Panc1 (cell line): Measurements from ENCODE around the gene GCH1. TPM values are rescaled to one million over a fixed set of nuclear protein-coding genes. Genes with fewer than 3 reads are reported as not detected.

ENCODE experiments used
- ATAC-seq: fragments of 200-7000 bp; cut with Tn5 transposase; 2 replicates; pipeline ENCODE4 v1.9.1; 2020; ENCODE audit warnings: mild to moderate bottlenecking, moderate library complexity
- BruUV-seq: library from RNA; stranded (reverse); fragments of 400-500 nt; replicated peaks from 2 replicates; lab custom pipeline; 2021; lab: Mats Ljungman, UMichigan
- CTCF ChIA-PET: fragments of 300-600 bp; sonication (Branson Sonifier 250); formaldehyde crosslinking; loops from one replicate; lab custom pipeline; 2022; ENCODE audit warnings: antibody characterized with exemption; lab: Charles Lee
- POLR2A ChIA-PET: fragments of 300-600 bp; sonication (Branson Sonifier 250); formaldehyde crosslinking; loops from one replicate; lab custom pipeline; 2022; ENCODE audit warnings: antibody characterized with exemption; lab: Charles Lee
- DNase-seq: peaks from one replicate; pipeline ENCODE4 v3.0.0-alpha.2; 2010; ENCODE audit warnings: low read depth, low spot score
- H3K27ac ChIP-seq: 2 replicates; pipeline ENCODE4 v1.5.1; 2011; ENCODE audit warnings: mild to moderate bottlenecking, low read length, inconsistent platforms
- H3K27me3 ChIP-seq: fragments of 200-500 bp; sonication (Bioruptor generic); 2 replicates; pipeline ENCODE4 v1.6.0; 2014; ENCODE audit warnings: low read length, inconsistent platforms; ENCODE audit not compliant: control insufficient read depth, insufficient read depth
- H3K36me3 ChIP-seq: fragments of 200-500 bp; sonication (Bioruptor generic); 2 replicates; pipeline ENCODE4 v1.5.1; 2014; ENCODE audit warnings: inconsistent platforms, mild to moderate bottlenecking, low read length, moderate library complexity; ENCODE audit not compliant: control insufficient read depth, insufficient read depth
- H3K4me1 ChIP-seq: 2 replicates; pipeline ENCODE4 v1.5.1; 2011; ENCODE audit warnings: inconsistent platforms, mild to moderate bottlenecking, low read length, moderate library complexity; ENCODE audit not compliant: control insufficient read depth, insufficient read depth
- H3K4me3 ChIP-seq, 2 experiments: 2 replicates each; pipeline ENCODE4 v1.5.1; 2011 to 2012; ENCODE audit warnings: low read depth in 2 of 2, low read length in 2 of 2, mild to moderate bottlenecking in 2 of 2, inconsistent platforms in 1 of 2, moderate library complexity in 1 of 2
- H3K9me3 ChIP-seq: fragments of 200-500 bp; sonication (Bioruptor generic); 2 replicates; pipeline ENCODE4 v1.5.1; 2014; ENCODE audit warnings: low read depth, mild to moderate bottlenecking, inconsistent platforms, low read length, moderate library complexity; ENCODE audit not compliant: control insufficient read depth, insufficient read depth
- POLR2AphosphoS5 ChIP-seq: IDR thresholded peaks from 2 replicates; pipeline ENCODE4 v1.6.1; 2012; ENCODE audit warnings: mild to moderate bottlenecking, low read depth, low read length, moderate library complexity
- SIN3A ChIP-seq: IDR thresholded peaks from 2 replicates; pipeline ENCODE4 v1.6.1; 2012; ENCODE audit warnings: low read depth, mild to moderate bottlenecking, low read length, moderate library complexity, borderline replicate concordance; ENCODE audit not compliant: insufficient read depth
- TCF7L2 ChIP-seq: IDR thresholded peaks from 2 replicates; pipeline ENCODE4 v1.6.1; 2011; ENCODE audit warnings: mild to moderate bottlenecking, low read depth, low read length, inconsistent platforms
- in situ Hi-C: cut with HindIII; loops from 2 replicates; pipeline ENCODE4 v1.10.0; 2016; ENCODE audit warnings: low sequenced_read_pairs, low pct_unique_long_range_greater_than_20kb
- intact Hi-C: fragments of 100-400 bp; cut with micrococcal nuclease; formaldehyde crosslinking; loops from one replicate; pipeline ENCODE4 v1.10.0; 2022; ENCODE audit not compliant: unreplicated experiment
- total RNA-seq: library from RNA; stranded (reverse); gene quantifications from one replicate; pipeline ENCODE4 v1.2.1, GENCODE V29; 2021; ENCODE audit not compliant: unreplicated experiment
- TF ChIP-seq, protein P1 (sequence below): fragments of 450-650 bp; IDR thresholded peaks from 2 replicates; pipeline ENCODE4 v1.5.1; 2017; ENCODE audit warnings: mild to moderate bottlenecking
- TF ChIP-seq, protein P2 (sequence below), 2 experiments: IDR thresholded peaks; 2 replicates each; pipeline ENCODE4 v1.6.1; 2011 to 2012; ENCODE audit warnings: low read depth in 2 of 2, control low read depth in 1 of 2, low read length in 1 of 2, mild to moderate bottlenecking in 1 of 2, moderate library complexity in 1 of 2; ENCODE audit not compliant: insufficient read depth in 1 of 2

The GCH1 gene
- total RNA-seq, 1 experiment from 2014 or later = 3.6 TPM

DNA sequence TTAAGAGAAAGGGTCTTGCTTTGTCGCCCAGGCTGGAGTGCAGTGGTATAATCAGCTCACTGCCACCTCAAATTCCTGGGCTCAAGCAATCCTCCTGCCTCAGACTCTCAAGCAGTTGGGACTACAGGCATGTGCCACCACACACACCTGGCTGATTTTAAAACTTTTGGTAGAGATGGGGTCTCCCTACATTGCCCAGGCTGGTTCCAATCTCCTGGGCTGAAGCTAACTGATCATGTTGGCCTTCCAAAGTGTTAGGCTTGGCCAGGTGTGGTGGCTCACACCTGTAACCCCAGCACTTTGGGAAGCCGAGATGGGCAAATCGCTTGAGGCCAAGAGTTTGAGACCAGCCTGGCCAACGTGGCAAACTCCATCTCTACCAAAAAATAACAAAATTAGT is 43.9 kb upstream of the GCH1 start:
- in situ Hi-C loops = no loop called here
- peaks cover 2% of the 10 kb centered on the region; the same call in 1 of the 2 replicates for H3K36me3 ChIP-seq
- ATAC-seq = no peak
- ChIA-PET POLR2A (no interaction called here), CTCF (no interaction called here)
- H3K9me3 ChIP-seq = no peaks in the 10 kb centered on the region
- H3K27me3 ChIP-seq = no peaks in the 10 kb centered on the region
- DNase-seq = no peak
- H3K27ac ChIP-seq = no peak overlapping the region
- H3K4me3 ChIP-seq = no peak overlapping the region
- BruUV-seq = no TSS peak
- TF ChIP-seq SIN3A = no peak
- no peaks in the 10 kb centered on the region for H3K4me1 ChIP-seq
- intact Hi-C loops = no loop called here

DNA sequence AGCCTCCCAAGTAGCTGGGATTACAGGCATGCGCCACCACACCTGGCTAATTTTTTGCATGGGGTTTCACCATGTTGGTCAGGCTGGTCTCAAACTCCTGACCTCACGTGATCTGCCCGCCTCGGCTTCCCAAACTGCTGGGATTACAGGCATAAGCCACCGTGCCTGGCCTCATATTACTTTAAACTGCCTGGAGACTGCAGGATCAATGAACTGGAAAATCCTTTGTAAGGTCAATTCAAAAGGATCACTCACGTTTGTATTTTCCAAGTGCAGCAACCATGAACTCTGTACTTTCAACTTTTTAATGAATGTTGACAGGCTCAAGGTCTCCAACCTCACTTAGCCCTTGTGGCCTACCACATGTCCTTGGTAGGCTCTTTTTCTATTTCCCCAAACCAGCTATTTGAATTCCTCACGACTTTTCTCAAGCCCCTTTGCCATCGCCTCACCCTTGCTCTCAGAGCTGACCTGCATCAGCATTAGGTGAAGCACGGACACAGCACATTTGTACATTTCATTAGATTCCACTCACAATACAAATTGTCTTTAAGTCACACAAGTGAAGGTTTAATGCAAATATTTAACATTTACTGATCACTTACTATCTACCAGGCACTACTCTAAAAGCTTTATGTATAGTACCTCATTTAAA is 42.2 kb upstream of the GCH1 start:
- TF ChIP-seq POLR2AphosphoS5 = no peak
- TF ChIP-seq SIN3A = no peak
- TF ChIP-seq, protein P1, sequence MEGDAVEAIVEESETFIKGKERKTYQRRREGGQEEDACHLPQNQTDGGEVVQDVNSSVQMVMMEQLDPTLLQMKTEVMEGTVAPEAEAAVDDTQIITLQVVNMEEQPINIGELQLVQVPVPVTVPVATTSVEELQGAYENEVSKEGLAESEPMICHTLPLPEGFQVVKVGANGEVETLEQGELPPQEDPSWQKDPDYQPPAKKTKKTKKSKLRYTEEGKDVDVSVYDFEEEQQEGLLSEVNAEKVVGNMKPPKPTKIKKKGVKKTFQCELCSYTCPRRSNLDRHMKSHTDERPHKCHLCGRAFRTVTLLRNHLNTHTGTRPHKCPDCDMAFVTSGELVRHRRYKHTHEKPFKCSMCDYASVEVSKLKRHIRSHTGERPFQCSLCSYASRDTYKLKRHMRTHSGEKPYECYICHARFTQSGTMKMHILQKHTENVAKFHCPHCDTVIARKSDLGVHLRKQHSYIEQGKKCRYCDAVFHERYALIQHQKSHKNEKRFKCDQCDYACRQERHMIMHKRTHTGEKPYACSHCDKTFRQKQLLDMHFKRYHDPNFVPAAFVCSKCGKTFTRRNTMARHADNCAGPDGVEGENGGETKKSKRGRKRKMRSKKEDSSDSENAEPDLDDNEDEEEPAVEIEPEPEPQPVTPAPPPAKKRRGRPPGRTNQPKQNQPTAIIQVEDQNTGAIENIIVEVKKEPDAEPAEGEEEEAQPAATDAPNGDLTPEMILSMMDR = no peak
- no peak for TF ChIP-seq TCF7L2
- TF ChIP-seq, protein P2, sequence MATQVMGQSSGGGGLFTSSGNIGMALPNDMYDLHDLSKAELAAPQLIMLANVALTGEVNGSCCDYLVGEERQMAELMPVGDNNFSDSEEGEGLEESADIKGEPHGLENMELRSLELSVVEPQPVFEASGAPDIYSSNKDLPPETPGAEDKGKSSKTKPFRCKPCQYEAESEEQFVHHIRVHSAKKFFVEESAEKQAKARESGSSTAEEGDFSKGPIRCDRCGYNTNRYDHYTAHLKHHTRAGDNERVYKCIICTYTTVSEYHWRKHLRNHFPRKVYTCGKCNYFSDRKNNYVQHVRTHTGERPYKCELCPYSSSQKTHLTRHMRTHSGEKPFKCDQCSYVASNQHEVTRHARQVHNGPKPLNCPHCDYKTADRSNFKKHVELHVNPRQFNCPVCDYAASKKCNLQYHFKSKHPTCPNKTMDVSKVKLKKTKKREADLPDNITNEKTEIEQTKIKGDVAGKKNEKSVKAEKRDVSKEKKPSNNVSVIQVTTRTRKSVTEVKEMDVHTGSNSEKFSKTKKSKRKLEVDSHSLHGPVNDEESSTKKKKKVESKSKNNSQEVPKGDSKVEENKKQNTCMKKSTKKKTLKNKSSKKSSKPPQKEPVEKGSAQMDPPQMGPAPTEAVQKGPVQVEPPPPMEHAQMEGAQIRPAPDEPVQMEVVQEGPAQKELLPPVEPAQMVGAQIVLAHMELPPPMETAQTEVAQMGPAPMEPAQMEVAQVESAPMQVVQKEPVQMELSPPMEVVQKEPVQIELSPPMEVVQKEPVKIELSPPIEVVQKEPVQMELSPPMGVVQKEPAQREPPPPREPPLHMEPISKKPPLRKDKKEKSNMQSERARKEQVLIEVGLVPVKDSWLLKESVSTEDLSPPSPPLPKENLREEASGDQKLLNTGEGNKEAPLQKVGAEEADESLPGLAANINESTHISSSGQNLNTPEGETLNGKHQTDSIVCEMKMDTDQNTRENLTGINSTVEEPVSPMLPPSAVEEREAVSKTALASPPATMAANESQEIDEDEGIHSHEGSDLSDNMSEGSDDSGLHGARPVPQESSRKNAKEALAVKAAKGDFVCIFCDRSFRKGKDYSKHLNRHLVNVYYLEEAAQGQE (IDR thresholded peaks at IDR 0.05; ENCODE audit: insufficient read depth in 1 of 2, low read depth in 2 of 2, low read length in 1 of 2) = no peak
- in situ Hi-C loops = no loop called here
- DNase-seq = no peak
- Histone ChIP-seq H3K36me3 (peaks cover 2% of the 10 kb centered on the region; the same call in 1 of the 2 replicates), H3K27me3 (no peaks in the 10 kb centered on the region), H3K9me3 (no peaks in the 10 kb centered on the region), H3K27ac (no peak overlapping the region), H3K4me3 (no peak overlapping the region), H3K4me1 (no peaks in the 10 kb centered on the region)
- intact Hi-C loops = no loop called here
- POLR2A ChIA-PET = interaction anchor here (0.6 to 1.4 kb wide), 2 partner anchors 32 to 42 kb away, joined by 3 to 4 read pairs; no protein-coding TSS in a partner anchor
- no peak for ATAC-seq
- BruUV-seq = no TSS peak
- CTCF ChIA-PET = no interaction called here

DNA sequence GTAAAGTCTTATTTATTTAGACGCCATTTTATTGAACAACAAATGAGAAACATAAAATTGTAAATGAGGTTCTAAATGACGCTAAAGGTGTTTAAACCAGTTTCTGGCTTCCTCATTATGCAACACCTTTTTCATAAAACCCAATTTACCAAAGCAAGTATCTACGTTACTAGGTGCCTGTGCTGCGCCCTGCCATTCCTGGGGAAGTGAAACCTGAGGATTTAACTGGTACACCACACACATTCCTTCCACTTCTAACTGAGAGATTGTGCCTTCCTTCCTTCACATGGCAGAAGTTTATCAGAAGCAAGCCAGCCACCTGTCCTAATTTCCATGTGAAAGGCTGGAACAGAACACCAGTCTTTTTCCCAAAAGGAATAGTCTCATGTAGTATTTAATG is 40.3 kb upstream of the GCH1 start:
- ChIA-PET POLR2A (no interaction called here), CTCF (no interaction called here)
- TF ChIP-seq, protein P2 (IDR thresholded peaks at IDR 0.05; ENCODE audit: insufficient read depth in 1 of 2, low read depth in 2 of 2, low read length in 1 of 2) = no peak
- TF ChIP-seq POLR2AphosphoS5 (no peak), SIN3A (no peak), TCF7L2 (no peak)
- TF ChIP-seq, protein P1 = no peak
- Histone ChIP-seq H3K4me1 (no peaks in the 10 kb centered on the region), H3K27me3 (no peaks in the 10 kb centered on the region), H3K9me3 (no peaks in the 10 kb centered on the region), H3K27ac (no peak overlapping the region), H3K4me3 (no peak overlapping the region), H3K36me3 (peaks cover 2% of the 10 kb centered on the region; the same call in 1 of the 2 replicates)
- ATAC-seq (no peak), DNase-seq (no peak)
- in situ Hi-C loops (no loop called here), intact Hi-C loops (no loop called here)
- no TSS peak for BruUV-seq
